Neuronal stem cell (in vitro differentiated cells): ENCODE measurements around the gene TNNT1.

ENCODE experiments used
- DNase-seq: peaks from one replicate; pipeline ENCODE4 v3.0.0-alpha.2; 2013; ENCODE audit warnings: low spot score
- H2AFZ ChIP-seq: one replicate; pipeline ENCODE4 v1.6.1; 2013; ENCODE audit warnings: mild to moderate bottlenecking, low read length, inconsistent platforms
- H2AK5ac ChIP-seq: 2 replicates; pipeline ENCODE4 v1.6.1; 2013; ENCODE audit warnings: low read depth, mild to moderate bottlenecking, inconsistent platforms, low read length, moderate library complexity, mixed read lengths
- H2BK120ac ChIP-seq: 2 replicates; pipeline ENCODE4 v1.6.1; 2013; ENCODE audit warnings: low read depth, mild to moderate bottlenecking, inconsistent platforms, low read length, moderate library complexity, mixed read lengths
- H2BK12ac ChIP-seq: one replicate; pipeline ENCODE4 v1.6.1; 2013; ENCODE audit warnings: low read length, inconsistent platforms
- H2BK15ac ChIP-seq: 2 replicates; pipeline ENCODE4 v1.6.1; 2013; ENCODE audit warnings: mild to moderate bottlenecking, low read length, inconsistent platforms, mixed read lengths
- H2BK5ac ChIP-seq: one replicate; pipeline ENCODE4 v1.6.1; 2013; ENCODE audit warnings: inconsistent platforms, mild to moderate bottlenecking, low read length, moderate library complexity
- H3K14ac ChIP-seq: one replicate; pipeline ENCODE4 v1.6.1; 2013; ENCODE audit warnings: low read length, inconsistent platforms
- H3K18ac ChIP-seq: 2 replicates; pipeline ENCODE4 v1.6.1; 2013; ENCODE audit warnings: low read length, inconsistent platforms
- H3K23ac ChIP-seq: 2 replicates; pipeline ENCODE4 v1.6.1; 2013; ENCODE audit warnings: low read depth, mild to moderate bottlenecking, mixed read lengths, low read length, inconsistent platforms; ENCODE audit not compliant: poor library complexity
- H3K27ac ChIP-seq: replicated peaks from 3 replicates; pipeline ENCODE4 v1.5.1; 2013; ENCODE audit warnings: low read length, inconsistent platforms
- H3K27me3 ChIP-seq, 3 experiments: 2 replicates each; pipeline ENCODE4 v1.6.1; 2013; ENCODE audit warnings: low read length in 3 of 3, mild to moderate bottlenecking in 2 of 3, inconsistent platforms in 1 of 3, low read depth in 1 of 3, mixed read lengths in 1 of 3, moderate library complexity in 1 of 3; ENCODE audit not compliant: control insufficient read depth in 3 of 3, insufficient read depth in 3 of 3
- H3K36me3 ChIP-seq, 2 donors: replicated peaks in 1 of 2; 2 replicates each; pipeline ENCODE4 v1.6.1; 2013; ENCODE audit warnings: low read length in 2 of 2; ENCODE audit not compliant: control insufficient read depth in 2 of 2, insufficient read depth in 2 of 2
- H3K4ac ChIP-seq: 2 replicates; pipeline ENCODE4 v1.6.1; 2013; ENCODE audit warnings: inconsistent platforms, mild to moderate bottlenecking, low read length, moderate library complexity
- H3K4me1 ChIP-seq, 2 donors: 1 replicate in 1 of 2; 2 replicates in 1 of 2; pipeline ENCODE4 v1.6.1; 2013; ENCODE audit warnings: low read length in 2 of 2, low read depth in 1 of 2; ENCODE audit not compliant: control insufficient read depth in 2 of 2, insufficient read depth in 1 of 2
- H3K4me2 ChIP-seq: one replicate; pipeline ENCODE4 v1.6.1; 2013; ENCODE audit warnings: mild to moderate bottlenecking, low read length, inconsistent platforms; ENCODE audit not compliant: insufficient read depth, poor library complexity, severe bottlenecking
- H3K4me3 ChIP-seq, 2 donors: 2 replicates each; pipeline ENCODE4 v1.5.1; 2013; ENCODE audit warnings: low read length in 2 of 2, mild to moderate bottlenecking in 2 of 2, inconsistent platforms in 1 of 2, moderate library complexity in 1 of 2
- H3K79me1 ChIP-seq: one replicate; pipeline ENCODE4 v1.6.1; 2013; ENCODE audit warnings: low read depth, mild to moderate bottlenecking, inconsistent platforms, low read length, moderate library complexity
- H3K9ac ChIP-seq: one replicate; pipeline ENCODE4 v1.6.1; 2013; ENCODE audit warnings: mild to moderate bottlenecking, low read depth, low read length, inconsistent platforms; ENCODE audit not compliant: poor library complexity
- H3K9me3 ChIP-seq, 2 donors: replicated peaks in 1 of 2; 2 replicates each; pipeline versions ENCODE3 to v1.6.1; 2013; ENCODE audit warnings: low read length in 2 of 2, mild to moderate bottlenecking in 2 of 2, inconsistent platforms in 1 of 2, low read depth in 1 of 2, mixed read lengths in 1 of 2, moderate library complexity in 1 of 2; ENCODE audit not compliant: control insufficient read depth in 2 of 2, insufficient read depth in 1 of 2
- H4K8ac ChIP-seq: one replicate; pipeline ENCODE4 v1.6.1; 2013; ENCODE audit warnings: low read depth, mild to moderate bottlenecking, inconsistent platforms, low read length, moderate library complexity
- H4K91ac ChIP-seq: one replicate; pipeline ENCODE4 v1.6.1; 2013; ENCODE audit warnings: low read length, low read depth, mild to moderate bottlenecking, inconsistent platforms; ENCODE audit not compliant: poor library complexity
- WGBS, 2 donors: extraction: QIAGEN DNeasy Blood & Tissue Kit; methylation state at CpG; one replicate each; pipeline ENCODE4 v1.1.7; 2013; ENCODE audit warnings: missing lambda C conversion rate in 2 of 2, mixed read lengths in 1 of 2; ENCODE audit not compliant: insufficient read length in 2 of 2, insufficient replicate concordance in 1 of 2; ENCODE audit errors: extremely low coverage in 2 of 2; 5-methylcytosine and 5-hydroxymethylcytosine counted together

TNNT1 gene

DNA sequence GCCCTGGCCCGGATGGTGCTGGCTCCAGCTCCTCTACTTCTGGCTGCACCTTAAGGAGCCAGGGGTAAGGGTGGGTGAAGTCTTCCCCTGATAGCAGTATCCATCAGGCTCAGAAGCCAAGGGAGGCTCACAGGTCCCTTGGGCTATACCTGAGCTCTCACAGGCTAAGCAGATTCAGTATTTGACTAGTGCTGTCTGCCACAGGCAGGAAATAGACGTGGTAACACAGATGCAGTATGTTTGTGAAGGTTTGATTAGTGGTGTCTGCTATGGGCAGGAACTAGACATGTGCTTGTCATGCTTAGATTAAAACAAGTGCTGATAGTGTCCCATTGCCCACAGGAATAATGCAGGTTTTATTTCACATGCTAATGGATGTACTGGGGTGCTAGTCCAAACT lies 27.1 kb upstream of the TNNT1 start:
- Histone ChIP-seq H2BK5ac (no peak overlapping the region), H3K4me3 (no peak overlapping the region), H3K9me3 (peaks cover 3 to 5% of the 10 kb centered on the region in 2 donors), H3K9ac (no peak overlapping the region), H3K79me1 (no peaks in the 10 kb centered on the region), H3K14ac (no peak overlapping the region), H2BK120ac (no peak overlapping the region), H2AFZ (no peak overlapping the region), H3K36me3 (no peaks in the 10 kb centered on the region), H3K27ac (no peak overlapping the region), H3K4me2 (no peak overlapping the region), H3K4me1 (peaks cover 12 to 16% of the 10 kb centered on the region in 2 donors), H4K91ac (no peak overlapping the region), H2AK5ac (no peak overlapping the region), H3K4ac (no peak overlapping the region), H3K18ac (no peak overlapping the region), H2BK12ac (no peak overlapping the region), H2BK15ac (peak overlapping the region; percentile 10), H3K23ac (no peak overlapping the region), H3K27me3 (peaks cover 4 to 62% (median 16%) of the 10 kb centered on the region in 3 experiments), H4K8ac (no peak overlapping the region)
- no peak for DNase-seq
- no CpG with 5 or more reads among the region's 2 CpGs for WGBS, 2 donors

DNA sequence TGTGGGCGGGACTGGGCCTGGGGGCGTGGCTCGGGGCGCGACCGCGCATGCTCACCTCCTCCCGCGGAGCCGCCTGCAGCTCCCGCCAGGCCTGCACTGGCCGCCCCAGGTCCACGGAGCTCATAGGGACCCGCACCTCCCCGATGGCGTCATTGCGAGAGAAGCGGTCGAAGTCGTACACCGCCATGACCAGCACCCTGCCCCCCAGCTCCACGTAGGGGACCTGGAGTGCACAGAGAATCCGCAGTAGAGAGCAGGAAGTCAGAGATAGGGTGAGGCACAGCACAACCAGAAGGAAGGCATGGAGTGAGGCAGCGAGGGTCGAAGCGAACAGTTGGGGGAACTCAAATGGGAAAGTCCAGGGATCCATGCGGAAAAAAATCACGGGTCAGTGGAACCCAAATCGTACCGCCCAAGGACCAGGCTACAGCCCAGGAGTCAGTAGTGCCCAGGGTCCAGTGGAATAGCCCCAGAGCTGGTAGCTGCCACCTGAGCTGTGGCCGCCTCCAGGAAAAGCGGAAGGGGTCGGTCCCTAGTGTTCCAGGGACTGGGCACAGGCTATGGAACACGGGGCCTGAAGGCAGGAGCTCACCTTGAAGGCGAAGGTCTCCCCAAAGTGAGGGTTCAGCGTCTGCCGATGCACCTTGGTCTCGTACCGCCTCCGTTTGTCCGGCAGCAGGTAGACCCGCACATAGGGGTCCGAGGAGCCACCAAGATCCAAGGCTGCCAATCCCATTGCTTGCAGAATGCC lies 26.3 kb upstream of the TNNT1 start:
- Histone ChIP-seq H3K36me3 (no peaks in the 10 kb centered on the region), H4K91ac (no peak overlapping the region), H3K4me1 (peaks cover 12 to 16% of the 10 kb centered on the region in 2 donors), H3K79me1 (no peaks in the 10 kb centered on the region), H2AFZ (no peak overlapping the region), H2BK12ac (no peak overlapping the region), H3K9ac (no peak overlapping the region), H3K9me3 (peaks cover 3 to 5% of the 10 kb centered on the region in 2 donors), H2BK5ac (no peak overlapping the region), H3K27me3 (peaks cover 4 to 60% (median 8%) of the 10 kb centered on the region in 3 experiments), H2BK15ac (peak overlapping the region; percentile 10), H2BK120ac (no peak overlapping the region), H3K4ac (no peak overlapping the region), H3K27ac (no peak overlapping the region), H3K23ac (peak overlapping the region; percentile 17), H3K18ac (peak overlapping the region; percentile 16), H3K4me2 (no peak overlapping the region), H2AK5ac (no peak overlapping the region), H4K8ac (no peak overlapping the region), H3K4me3 (peak overlapping the region in 1 of 2 donors; percentile 56), H3K14ac (no peak overlapping the region)
- DNase-seq: no peak
- no CpG with 5 or more reads among the region's 43 CpGs for WGBS, 2 donors

DNA sequence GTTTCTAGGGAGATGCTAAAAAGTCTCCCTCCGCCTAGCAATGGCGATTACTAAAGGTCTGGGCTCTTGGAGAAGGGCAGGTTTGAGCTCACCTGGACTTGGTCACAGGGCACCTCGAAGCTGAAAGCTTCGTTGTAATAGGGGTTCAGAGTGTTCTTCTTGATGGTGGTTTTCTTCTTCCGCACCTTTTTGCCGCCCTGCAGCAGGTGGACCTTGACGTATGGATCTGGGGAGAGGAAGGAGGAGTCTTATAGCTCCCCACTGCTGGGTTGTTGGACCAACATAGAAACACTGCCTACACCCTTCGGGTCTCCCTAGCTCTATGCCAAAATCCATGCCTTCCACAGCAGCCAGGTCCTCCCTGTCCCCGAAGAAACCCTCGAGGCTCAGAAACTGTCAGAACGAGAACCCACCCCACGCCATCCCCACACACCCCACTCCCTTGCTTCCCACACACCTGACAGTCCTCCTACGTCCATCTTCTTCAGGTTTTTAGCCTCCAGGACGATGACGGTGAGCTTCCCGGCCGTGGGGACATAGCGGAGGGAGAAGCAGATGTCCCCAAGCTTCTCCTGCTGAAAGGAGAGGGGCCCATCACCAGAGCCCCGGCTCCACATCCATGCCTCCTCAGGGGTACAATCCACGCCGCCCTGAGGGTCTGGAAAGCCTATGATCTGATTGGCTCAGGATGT lies 25.6 kb upstream of the TNNT1 start:
- H3K9me3 ChIP-seq: peaks cover 3 to 5% of the 10 kb centered on the region in 2 donors
- peaks cover 4 to 58% (median 5%) of the 10 kb centered on the region in 3 experiments for H3K27me3 ChIP-seq

More for the DNA sequence above, 25.6 kb upstream of the TNNT1 start:
- Histone ChIP-seq H3K4me3 (no peak overlapping the region), H4K8ac (no peak overlapping the region), H2BK120ac (no peak overlapping the region), H3K4me2 (peak overlapping the region; percentile 95), H3K4ac (no peak overlapping the region), H2AFZ (no peak overlapping the region), H4K91ac (no peak overlapping the region), H3K27ac (no peak overlapping the region), H3K18ac (no peak overlapping the region), H2BK15ac (no peak overlapping the region), H2BK5ac (no peak overlapping the region), H2BK12ac (no peak overlapping the region), H3K4me1 (peaks cover 9 to 13% of the 10 kb centered on the region in 2 donors), H2AK5ac (no peak overlapping the region), H3K23ac (no peak overlapping the region), H3K14ac (no peak overlapping the region), H3K36me3 (no peaks in the 10 kb centered on the region), H3K79me1 (no peaks in the 10 kb centered on the region), H3K9ac (no peak overlapping the region)
- no CpG with 5 or more reads among the region's 21 CpGs for WGBS, 2 donors
- no peak for DNase-seq
